Heart right ventricle (tissue), 16 donors: ENCODE data around the gene POLR3H. TPM values are rescaled to one million over a fixed set of nuclear protein-coding genes. Genes with fewer than 3 reads are reported as not detected.
A peak's percentile ranks its signal among the peaks of the same experiment; 100 is the strongest.

Source experiments
- ATAC-seq, 8 donors: fragments of 200-7000 bp; cut with Tn5 transposase; one replicate each; pipeline ENCODE4 v1.9.1; 2020; ENCODE audit warnings: mild to moderate bottlenecking in 8 of 8, moderate library complexity in 8 of 8, moderate number of reproducible peaks in 1 of 8
- DNase-seq, 2 donors: peaks; one replicate each; pipeline ENCODE4 v3.0.0-alpha.2; 2020
- H3K27ac ChIP-seq, 10 donors: fragments of 200-600 bp; sonication (generic) in 2 of 10; one replicate each; pipeline versions ENCODE4 v1.5.0 to v1.8.0; 2020 to 2022; ENCODE audit warnings: mild to moderate bottlenecking in 3 of 10
- H3K27me3 ChIP-seq, 7 donors: fragments of 200-600 bp; one replicate each; pipeline ENCODE4 v1.8.0; 2021 to 2022; ENCODE audit warnings: mild to moderate bottlenecking in 2 of 7
- H3K36me3 ChIP-seq, 9 donors: fragments of 200-600 bp; sonication (generic) in 1 of 9; one replicate each; pipeline versions ENCODE4 v1.5.0 to v1.8.0; 2020 to 2022; ENCODE audit warnings: mild to moderate bottlenecking in 2 of 9
- H3K4me1 ChIP-seq, 9 donors: fragments of 200-600 bp; sonication (generic) in 1 of 9; one replicate each; pipeline versions ENCODE4 v1.5.0 to v1.8.0; 2020 to 2022; ENCODE audit warnings: mild to moderate bottlenecking in 4 of 9
- H3K4me3 ChIP-seq, 10 donors: fragments of 200-600 bp; sonication (generic) in 2 of 10; one replicate each; pipeline versions ENCODE4 v1.5.0 to v1.8.0; 2020 to 2022; ENCODE audit warnings: mild to moderate bottlenecking in 7 of 10, moderate library complexity in 2 of 10
- H3K9me3 ChIP-seq, 11 donors: fragments of 200-600 bp in 10 of 11; sonication (generic) in 2 of 11; one replicate each; pipeline versions ENCODE4 v1.5.0 to v1.8.0; 2013 to 2022; ENCODE audit warnings: mild to moderate bottlenecking in 2 of 11, control low read depth in 1 of 11, moderate library complexity in 1 of 11
- WGBS, 2 donors: extraction: QIAGEN DNeasy Blood & Tissue Kit; methylation state at CpG; one replicate each; pipeline ENCODE4 v1.1.7; 2013; ENCODE audit warnings: inconsistent platforms in 1 of 2; 5-methylcytosine and 5-hydroxymethylcytosine counted together
- intact Hi-C, 10 donors: fragments of 100-400 bp; cut with DNase I; formaldehyde crosslinking; loops; one replicate each; pipeline versions ENCODE4 v1.11.1 to v1.14.2; 2022
- polyA plus RNA-seq, 2 donors: library from polyadenylated mRNA; stranded (reverse); fragments of 200-250 nt; gene quantifications; one replicate each; pipeline ENCODE4 v1.2.3, GENCODE V29; 2013
- total RNA-seq, 10 donors: library from RNA; stranded (reverse); fragmentation: NEBNext Ultra II Directional in 3 of 10; extraction: Animal tissue kit (Norgen Biotek cat#: 25700) in 3 of 10; gene quantifications; one replicate each; pipeline versions ENCODE4 v1.2.1 to v1.2.4, GENCODE V29; 2021 to 2023
- TF ChIP-seq, protein P1 (sequence below), 9 donors: fragments of 200-600 bp; sonication (generic) in 2 of 9; IDR thresholded peaks; one replicate each; pipeline versions ENCODE4 v1.5.0 to v1.8.0; 2021 to 2022; ENCODE audit warnings: antibody characterized with exemption in 9 of 9, mild to moderate bottlenecking in 5 of 9, moderate library complexity in 1 of 9
- donor health status: Arrhythmogenic right ventricular cardiomyopathy.
- donor health status: ischemic (EF 13 %, LVEDD 7.1; RV severe dilation, severe dysfunction).
- donor health status: healthy with polysubstance abuse.
- donor health status: DM: no; HTN: yes; CAD: no.
- donor health status: DM: no; HTN: no; CAD: no.
- donor health status: ischemic (EF 25% LVEDD 6.9; RV normal size, moderate dysfunction).
- donor health status: ischemic (EF 25% LVEDD 5.7; RV mildly dilated, moderate dysfunction).
- donor health status: healthy.
- donor health status: DM: yes; HTN: yes; CAD: no.
- donor health status: Ischemic cardiomyopathy.
- donor health status: ischemic (EF 35%, LVEDD 5.7; RV mildly dilated, moderate dysfunction).
- donor health status: nonischemic (EF 11% LVEDD 7.7; RV severe dilation, severe dysfunction).
- donor health status: DM: yes; HTN: yes; CAD: no.
- donor health status: PGD.
- donor health status: ischemic (EF 29% LVEDD 5.4; RV normal size, mild dysfunction).
- donor health status: nonischemic (EF 23%, LVEDD 6.1; RV moderate dilation, normal function).

The POLR3H gene
- total and polyA plus RNA-seq, 12 donors = 13.3 to 34.9 (median 17.8) TPM

DNA sequence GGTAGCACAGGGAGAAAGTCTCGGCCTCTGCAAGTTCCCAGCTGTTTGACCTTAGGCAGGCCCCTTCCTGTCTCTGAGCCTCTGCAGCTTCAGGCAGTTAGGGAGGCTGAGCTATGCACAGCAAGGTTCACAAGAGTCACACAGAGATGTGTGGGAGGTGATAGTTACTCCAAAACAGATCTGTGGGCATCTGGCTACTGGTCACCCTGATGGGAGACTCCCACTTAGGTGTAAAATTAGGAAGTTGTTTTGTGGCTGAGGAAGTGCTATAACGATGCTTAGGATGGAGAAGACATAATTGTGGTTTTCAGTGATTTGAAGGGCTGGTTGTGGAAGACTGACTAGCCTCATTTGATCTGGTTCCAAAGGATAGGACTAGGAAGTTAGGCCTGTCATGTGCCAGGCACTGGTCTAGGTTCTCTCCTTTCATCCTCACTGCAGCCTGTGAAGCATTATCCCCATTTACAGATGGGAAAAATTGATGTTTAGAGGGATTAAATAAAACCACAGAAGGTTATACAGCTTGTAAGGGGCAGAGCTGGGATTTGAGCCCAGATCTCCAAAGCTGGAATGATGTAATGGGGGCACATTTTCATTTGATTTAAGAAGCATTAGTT is 61.8 kb downstream of the POLR3H start:
- H3K4me3 ChIP-seq = no peak overlapping the region
- H3K9me3 ChIP-seq = no peaks in the 10 kb centered on the region
- TF ChIP-seq, protein P1, sequence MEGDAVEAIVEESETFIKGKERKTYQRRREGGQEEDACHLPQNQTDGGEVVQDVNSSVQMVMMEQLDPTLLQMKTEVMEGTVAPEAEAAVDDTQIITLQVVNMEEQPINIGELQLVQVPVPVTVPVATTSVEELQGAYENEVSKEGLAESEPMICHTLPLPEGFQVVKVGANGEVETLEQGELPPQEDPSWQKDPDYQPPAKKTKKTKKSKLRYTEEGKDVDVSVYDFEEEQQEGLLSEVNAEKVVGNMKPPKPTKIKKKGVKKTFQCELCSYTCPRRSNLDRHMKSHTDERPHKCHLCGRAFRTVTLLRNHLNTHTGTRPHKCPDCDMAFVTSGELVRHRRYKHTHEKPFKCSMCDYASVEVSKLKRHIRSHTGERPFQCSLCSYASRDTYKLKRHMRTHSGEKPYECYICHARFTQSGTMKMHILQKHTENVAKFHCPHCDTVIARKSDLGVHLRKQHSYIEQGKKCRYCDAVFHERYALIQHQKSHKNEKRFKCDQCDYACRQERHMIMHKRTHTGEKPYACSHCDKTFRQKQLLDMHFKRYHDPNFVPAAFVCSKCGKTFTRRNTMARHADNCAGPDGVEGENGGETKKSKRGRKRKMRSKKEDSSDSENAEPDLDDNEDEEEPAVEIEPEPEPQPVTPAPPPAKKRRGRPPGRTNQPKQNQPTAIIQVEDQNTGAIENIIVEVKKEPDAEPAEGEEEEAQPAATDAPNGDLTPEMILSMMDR (IDR thresholded peaks at IDR 0.05) = no peak
- no peaks in the 10 kb centered on the region for H3K27me3 ChIP-seq
- H3K27ac ChIP-seq = peak overlapping the region in 9 of 10 donors; percentile 64 to 77 (median 71)
- WGBS, 2 donors = 29 to 30% methylated on average over 2 of the region's 2 CpGs
- H3K4me1 ChIP-seq = peaks cover 30 to 99% (median 83%) of the 10 kb centered on the region in 9 donors
- intact Hi-C loops = no loop called here
- peak in 1 of 8 donors; percentile 5 for ATAC-seq
- H3K36me3 ChIP-seq = peaks cover 0 to 18% (median 0%) of the 10 kb centered on the region in 9 donors
- no peak for DNase-seq

DNA sequence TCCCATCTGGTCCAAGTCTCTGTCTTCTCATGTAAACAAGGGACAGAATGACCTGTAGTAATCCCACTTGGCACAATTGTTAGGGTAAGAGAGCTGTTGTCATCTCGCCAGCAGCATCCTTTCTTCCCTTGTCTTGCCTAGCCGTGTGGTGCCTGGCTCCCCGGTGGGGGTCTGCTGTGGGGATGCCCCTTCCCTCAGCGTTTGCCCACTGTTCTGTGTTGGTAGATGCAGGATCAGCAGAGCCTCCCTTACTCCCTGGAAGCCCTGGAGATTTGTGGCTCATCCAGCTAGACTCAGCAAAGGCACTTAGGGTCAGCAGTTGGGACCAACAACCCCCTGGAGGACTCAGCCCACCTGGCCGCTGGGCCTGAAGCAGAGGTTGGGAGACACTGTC is 62.3 kb downstream of the POLR3H start:
- Histone ChIP-seq H3K36me3 (peaks cover 0 to 21% (median 0%) of the 10 kb centered on the region in 9 donors), H3K27ac (peak overlapping the region in 9 of 10 donors; percentile 64 to 77 (median 71)), H3K4me3 (no peak overlapping the region), H3K27me3 (no peaks in the 10 kb centered on the region), H3K9me3 (no peaks in the 10 kb centered on the region), H3K4me1 (peaks cover 30 to 99% (median 82%) of the 10 kb centered on the region in 9 donors)
- DNase-seq (no peak), ATAC-seq (peak in 1 of 8 donors; percentile 6)
- TF ChIP-seq, protein P1 (IDR thresholded peaks at IDR 0.05) = no peak
- 39 to 43% methylated on average over 5 of the region's 5 CpGs for WGBS, 2 donors
- intact Hi-C loops = no loop called here

DNA sequence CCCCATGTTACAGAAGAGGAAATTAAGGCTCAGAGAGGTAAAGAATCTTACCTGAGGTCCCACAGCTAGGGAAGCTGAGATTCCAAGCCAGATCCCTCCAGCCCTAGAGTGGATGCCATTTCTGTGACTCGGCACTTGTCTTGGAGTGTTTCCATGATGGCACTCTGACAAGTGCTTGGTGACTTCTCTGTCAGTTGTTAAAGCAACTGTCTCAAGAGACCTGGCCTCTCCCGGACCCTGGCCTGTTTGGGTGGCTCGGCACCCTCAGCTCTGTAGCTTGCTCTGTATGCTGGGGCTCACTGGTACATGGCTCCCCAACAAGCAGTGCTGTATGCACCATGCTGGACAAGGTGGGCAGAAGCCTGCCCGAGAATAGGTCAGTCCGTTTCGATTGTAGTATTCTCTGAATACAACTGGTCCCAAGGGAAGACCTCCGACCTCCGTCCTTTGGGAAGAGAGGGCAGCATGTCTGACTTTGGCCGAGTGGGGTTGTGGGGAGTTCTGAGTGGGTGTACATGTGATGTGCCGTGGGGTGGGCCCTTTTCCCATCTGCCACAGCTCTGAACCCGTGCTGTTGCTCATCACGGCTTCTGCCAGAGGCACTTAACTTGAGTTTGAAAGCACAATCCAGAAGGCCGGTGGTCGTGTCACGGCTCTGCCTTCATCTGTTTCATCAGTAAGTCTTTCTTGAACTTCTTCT is 63.0 kb downstream of the POLR3H start:
- Histone ChIP-seq H3K27ac (peak overlapping the region; percentile 56 to 77 (median 70)), H3K36me3 (peaks cover 0 to 21% (median 0%) of the 10 kb centered on the region in 9 donors), H3K9me3 (no peaks in the 10 kb centered on the region), H3K27me3 (no peaks in the 10 kb centered on the region), H3K4me1 (peaks cover 30 to 98% (median 76%) of the 10 kb centered on the region in 9 donors), H3K4me3 (peak overlapping the region in 2 of 10 donors; percentile 6 to 17)
- intact Hi-C loops = no loop called here
- DNase-seq (peak; percentile 26 to 51), ATAC-seq (peak; percentile 39 to 76 (median 62))
- 36 to 47% methylated on average over 15 of the region's 15 CpGs for WGBS, 2 donors
- TF ChIP-seq, protein P1 (IDR thresholded peaks at IDR 0.05) = no peak

DNA sequence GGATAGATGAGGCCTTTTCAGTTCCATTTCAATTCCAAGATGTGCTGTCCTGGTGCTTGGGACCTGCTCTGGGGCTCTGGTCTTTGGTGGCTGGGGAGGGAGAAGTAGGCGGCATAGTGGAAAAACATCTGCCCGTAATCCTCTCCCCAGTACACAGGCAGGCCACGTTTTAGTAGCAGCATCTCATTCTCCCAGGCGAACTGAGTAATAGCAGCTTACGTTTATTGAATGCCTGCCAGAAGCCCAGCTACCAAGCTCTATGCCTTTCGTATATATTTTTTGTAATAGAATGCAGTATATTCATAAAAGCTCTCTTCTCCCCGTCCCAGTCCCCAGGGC is 63.9 kb downstream of the POLR3H start:
- no peak overlapping the region for H3K4me3 ChIP-seq
- peaks cover 0 to 21% (median 0%) of the 10 kb centered on the region in 9 donors for H3K36me3 ChIP-seq
- 32 to 43% methylated on average over 7 of the region's 7 CpGs for WGBS, 2 donors
- H3K27me3 ChIP-seq = no peaks in the 10 kb centered on the region
- H3K27ac ChIP-seq = peak overlapping the region in 9 of 10 donors; percentile 60 to 77 (median 71)
- DNase-seq = no peak
- peak in 5 of 8 donors; percentile 10 to 43 (median 31) for ATAC-seq
- no peaks in the 10 kb centered on the region for H3K9me3 ChIP-seq
- intact Hi-C loops = no loop called here
- TF ChIP-seq, protein P1 (IDR thresholded peaks at IDR 0.05) = no peak
- peaks cover 30 to 99% (median 79%) of the 10 kb centered on the region in 9 donors for H3K4me1 ChIP-seq
